ENCODE measurements around the gene PSENEN. TPM values are rescaled to one million over a fixed set of nuclear protein-coding genes. Genes with fewer than 3 reads are reported as not detected.

The PSENEN gene
- polyA plus RNA-seq, 2 of the 4 experiments (the other 2 are of a cell fraction): 111 to 191 TPM

- FAIRE-seq (no peak), DNase-seq (ENCODE audit: low read depth in 1 of 2, low spot score in 1 of 2) (no peak), ATAC-seq (no peak)
- CTCF ChIA-PET: interaction anchor here (0.9 to 3.2 kb wide), 12 partner anchors 9 to 218 kb away, joined by 3 to 32 read pairs (median 4); no protein-coding TSS in a partner anchor
- no peak overlapping the region for H3K4me3 ChIP-seq
- H3K9me3 ChIP-seq: no peaks in the 10 kb centered on the region
- 93% methylated on average over 19 of the region's 19 CpGs for WGBS (ENCODE audit: missing lambda C conversion rate)
- no peak overlapping the region for H3K27ac ChIP-seq
- TF ChIP-seq, protein P1, sequence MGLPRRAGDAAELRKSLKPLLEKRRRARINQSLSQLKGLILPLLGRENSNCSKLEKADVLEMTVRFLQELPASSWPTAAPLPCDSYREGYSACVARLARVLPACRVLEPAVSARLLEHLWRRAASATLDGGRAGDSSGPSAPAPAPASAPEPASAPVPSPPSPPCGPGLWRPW (IDR thresholded peaks at IDR 0.05): no peak
- TF ChIP-seq HOXA7 (CRISPR knock-in tag; IDR thresholded peaks at IDR 0.05): no peak
- TF ChIP-seq CBX8 (IDR thresholded peaks at IDR 0.05): no peak
- TF ChIP-seq PHF8 (IDR thresholded peaks at IDR 0.05; ENCODE audit: borderline replicate concordance, low read depth): no peak
- TF ChIP-seq ZNF302 (CRISPR knock-in tag; IDR thresholded peaks at IDR 0.05): no peak
- no peak for TF ChIP-seq NR3C1 (IDR thresholded peaks at IDR 0.05)
- no peak for TF ChIP-seq CHD2 (IDR thresholded peaks at IDR 0.05; ENCODE audit: low read length, partially characterized antibody)
- no peak for TF ChIP-seq USF2 (IDR thresholded peaks at IDR 0.05)
- no peak for TF ChIP-seq JUN (IDR thresholded peaks at IDR 0.05)
- no peak for TF ChIP-seq KDM1A (IDR thresholded peaks at IDR 0.05; ENCODE audit: low read depth)
- TF ChIP-seq KDM5A (IDR thresholded peaks at IDR 0.05): no peak
- no peak for TF ChIP-seq MAZ (IDR thresholded peaks at IDR 0.05; ENCODE audit: borderline replicate concordance, low read depth, low read length)
- no peak for TF ChIP-seq FOXS1 (CRISPR knock-in tag; IDR thresholded peaks at IDR 0.05)
- no peak for TF ChIP-seq HOXB5 (CRISPR knock-in tag; IDR thresholded peaks at IDR 0.05)
- TF ChIP-seq, protein P2, sequence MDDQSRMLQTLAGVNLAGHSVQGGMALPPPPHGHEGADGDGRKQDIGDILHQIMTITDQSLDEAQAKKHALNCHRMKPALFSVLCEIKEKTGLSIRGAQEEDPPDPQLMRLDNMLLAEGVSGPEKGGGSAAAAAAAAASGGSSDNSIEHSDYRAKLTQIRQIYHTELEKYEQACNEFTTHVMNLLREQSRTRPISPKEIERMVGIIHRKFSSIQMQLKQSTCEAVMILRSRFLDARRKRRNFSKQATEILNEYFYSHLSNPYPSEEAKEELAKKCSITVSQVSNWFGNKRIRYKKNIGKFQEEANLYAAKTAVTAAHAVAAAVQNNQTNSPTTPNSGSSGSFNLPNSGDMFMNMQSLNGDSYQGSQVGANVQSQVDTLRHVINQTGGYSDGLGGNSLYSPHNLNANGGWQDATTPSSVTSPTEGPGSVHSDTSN (IDR thresholded peaks at IDR 0.05): no peak
- TF ChIP-seq POLR2A (IDR thresholded peaks at IDR 0.05; ENCODE audit: low read length): no peak
- TF ChIP-seq EHF (CRISPR knock-in tag; IDR thresholded peaks at IDR 0.05): no peak
- no peak for TF ChIP-seq JUNB (IDR thresholded peaks at IDR 0.05)
- POLR2A ChIA-PET: interaction anchor here (0.9 to 1.9 kb wide), 3 partner anchors 9 to 12 kb away, joined by 4 to 6 read pairs (median 4); no protein-coding TSS in a partner anchor
- H3K4me1 ChIP-seq: no peaks in the 10 kb centered on the region
- H3K4me2 ChIP-seq: no peak overlapping the region
These were observed 17.3 kb upstream of the PSENEN start for GRCh38 chr19:35727956-35728706.

GRCh38 chr19:35729021-35729420 is 16.4 kb upstream of the PSENEN start:
- ChIA-PET POLR2A (interaction anchor here (1.2 to 1.9 kb wide), 2 partner anchors 10 to 11 kb away, joined by 4 to 6 read pairs; no protein-coding TSS in a partner anchor), CTCF (interaction anchor here (1.1 to 3.2 kb wide), 5 partner anchors 8 to 203 kb away, joined by 3 to 32 read pairs (median 5); no protein-coding TSS in a partner anchor)
- 94% methylated on average over 18 of the region's 18 CpGs for WGBS (ENCODE audit: missing lambda C conversion rate)
- Histone ChIP-seq H3K9me3 (no peaks in the 10 kb centered on the region), H3K27ac (no peak overlapping the region), H3K4me2 (no peak overlapping the region), H3K4me1 (no peaks in the 10 kb centered on the region), H3K4me3 (no peak overlapping the region)
- ATAC-seq (no peak), DNase-seq (ENCODE audit: low read depth in 1 of 2, low spot score in 1 of 2) (no peak), FAIRE-seq (no peak)
- TF ChIP-seq CEBPB (IDR thresholded peaks at IDR 0.05) (no peak), POLR2A (IDR thresholded peaks at IDR 0.05; ENCODE audit: low read length) (0 out of 2 replicates have a peak, but pooled peaks have one; percentile 10)

DNA sequence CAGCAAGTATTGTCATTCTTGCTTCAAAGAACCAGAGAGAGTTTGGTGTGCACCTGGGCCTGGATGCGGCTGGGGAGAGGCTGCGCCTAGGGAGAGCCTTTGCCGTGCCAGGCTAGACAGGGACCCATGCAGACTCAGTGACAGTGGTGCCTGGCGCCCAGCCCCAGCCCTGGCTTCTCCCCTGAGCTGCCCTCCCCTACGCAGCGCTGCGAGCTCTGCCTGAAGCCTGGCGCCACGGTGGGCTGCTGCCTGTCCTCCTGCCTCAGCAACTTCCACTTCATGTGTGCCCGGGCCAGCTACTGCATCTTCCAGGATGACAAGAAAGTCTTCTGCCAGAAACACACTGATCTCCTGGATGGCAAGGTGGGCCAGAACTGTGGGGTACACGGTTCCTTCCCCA is 15.7 kb upstream of the PSENEN start:
- Histone ChIP-seq H3K4me1 (no peaks in the 10 kb centered on the region), H3K4me3 (no peak overlapping the region), H3K9me3 (no peaks in the 10 kb centered on the region), H3K27ac (no peak overlapping the region), H3K4me2 (no peak overlapping the region)
- TF ChIP-seq HOXB13 (CRISPR knock-in tag; IDR thresholded peaks at IDR 0.05; ENCODE audit: low read depth) (no peak), FOSB (CRISPR knock-in tag; IDR thresholded peaks at IDR 0.05) (no peak), FOSL2 (IDR thresholded peaks at IDR 0.05) (no peak), FOSL2 (CRISPR knock-in tag; IDR thresholded peaks at IDR 0.05) (no peak), HEYL (CRISPR knock-in tag; IDR thresholded peaks at IDR 0.05) (no peak), PHF8 (IDR thresholded peaks at IDR 0.05; ENCODE audit: borderline replicate concordance, low read depth) (no peak), MAX (IDR thresholded peaks at IDR 0.05) (no peak), SREBF2 (IDR thresholded peaks at IDR 0.05) (no peak), TP53 (CRISPR knock-in tag; IDR thresholded peaks at IDR 0.05) (no peak), JUNB (IDR thresholded peaks at IDR 0.05) (no peak), MAZ (IDR thresholded peaks at IDR 0.05; ENCODE audit: borderline replicate concordance, low read depth, low read length) (no peak), ATOH8 (CRISPR knock-in tag; IDR thresholded peaks at IDR 0.05; ENCODE audit: low read depth) (no peak), SMC3 (IDR thresholded peaks at IDR 0.05) (no peak)
- no peak for DNase-seq (ENCODE audit: low read depth in 1 of 2, low spot score in 1 of 2)
- no peak for FAIRE-seq
- WGBS (ENCODE audit: missing lambda C conversion rate): 86% methylated on average over 11 of the region's 11 CpGs
- ChIA-PET POLR2A (interaction anchor here (1.7 kb wide), 1 partner anchor 15 kb away, joined by 4 read pairs; the partner anchor contains the start of genes PSENEN and U2AF1L4), CTCF (interaction anchor here (0.9 to 1.6 kb wide), 5 partner anchors 8 to 182 kb away, joined by 3 to 7 read pairs (median 4); partner anchors contain the start of gene IGFLR1)
- ATAC-seq: no peak

All from A549 (cell line).